Neural progenitor cell (in vitro differentiated cells): Measurements from ENCODE around the gene OR1K1.

Source experiments
- CTCF ChIP-seq: fragments of 200-600 bp; sonication (generic); IDR thresholded peaks from 2 replicates; pipeline ENCODE4 v1.5.1; 2017; ENCODE audit warnings: antibody characterized with exemption, mild to moderate bottlenecking
- EZH2phosphoT487 ChIP-seq: fragments of 200-600 bp; sonication (generic); IDR thresholded peaks from 2 replicates; pipeline ENCODE4 v1.6.1; 2017; ENCODE audit warnings: antibody characterized with exemption

GRCh38 chr9:122816163-122816867 is 16.4 kb downstream of the OR1K1 start:
- TF ChIP-seq CTCF (no peak), EZH2phosphoT487 (no peak)
